ENCODE data around the gene BLOC1S1. TPM values are rescaled to one million over a fixed set of nuclear protein-coding genes. Genes with fewer than 3 reads are reported as not detected.

BLOC1S1 gene
- total RNA-seq, 1 experiment from 2014 or later: 87.3 TPM

- peaks cover 10% of the 10 kb centered on the region for H3K36me3 ChIP-seq (ENCODE audit: control insufficient read depth, insufficient read depth, low read length)
- no peak for TF ChIP-seq TCF7L2 (IDR thresholded peaks at IDR 0.05; ENCODE audit: low read depth, low read length)
- no peak for TF ChIP-seq REST (IDR thresholded peaks at IDR 0.05; ENCODE audit: insufficient read depth in 1 of 2, low read depth in 2 of 2, low read length in 1 of 2)
- TF ChIP-seq CTCF (IDR thresholded peaks at IDR 0.05): no peak
- TF ChIP-seq SIN3A (IDR thresholded peaks at IDR 0.05; ENCODE audit: borderline replicate concordance, insufficient read depth, low read depth, low read length): no peak
- TF ChIP-seq POLR2AphosphoS5 (IDR thresholded peaks at IDR 0.05; ENCODE audit: low read depth, low read length): no peak
- POLR2A ChIA-PET: interaction anchor here (0.7 kb wide), 1 partner anchor 12 kb away, joined by 3 read pairs; the partner anchor contains the start of gene BLOC1S1
- peak; percentile 29 for ATAC-seq
- CTCF ChIA-PET: no interaction called here
- H3K9me3 ChIP-seq (ENCODE audit: control insufficient read depth, insufficient read depth, low read depth, low read length): no peaks in the 10 kb centered on the region
- intact Hi-C loops (cut with micrococcal nuclease; ENCODE audit: unreplicated experiment) (loop anchor here (5.0 to 10.0 kb wide), 2 partner anchors 199 to 534 kb away; partner anchors contain the start of gene PYM1), in situ Hi-C loops (cut with HindIII; ENCODE audit: low pct_unique_long_range_greater_than_20kb, low sequenced_read_pairs) (no loop called here)
- H3K4me3 ChIP-seq (ENCODE audit: low read depth in 2 of 2, low read length in 2 of 2): peak overlapping the region; percentile 72 to 76
- no peaks in the 10 kb centered on the region for H3K27me3 ChIP-seq (ENCODE audit: control insufficient read depth, insufficient read depth, low read length)
- peaks cover 31% of the 10 kb centered on the region for H3K4me1 ChIP-seq (ENCODE audit: control insufficient read depth, insufficient read depth, low read length)
- H3K27ac ChIP-seq (ENCODE audit: low read length): peak overlapping the region; percentile 89
- DNase-seq (ENCODE audit: low read depth, low spot score): no peak
- BruUV-seq (replicated peaks): no TSS peak
These were observed 12.5 kb downstream of the BLOC1S1 start for GRCh38 chr12:55728186-55728938.

- DNase-seq (ENCODE audit: low read depth, low spot score) (peak; percentile 67), ATAC-seq (peak; percentile 88)
- BruUV-seq (replicated peaks): no TSS peak
- peaks cover 8% of the 10 kb centered on the region for H3K36me3 ChIP-seq (ENCODE audit: control insufficient read depth, insufficient read depth, low read length)
- ChIA-PET POLR2A (interaction anchor here (0.6 to 1.3 kb wide), 4 partner anchors 8 to 341 kb away, joined by 3 to 11 read pairs (median 4); partner anchors contain the start of gene BLOC1S1), CTCF (interaction anchor here (0.6 to 1.5 kb wide), 2 partner anchors 9 to 267 kb away, joined by 5 to 11 read pairs; no protein-coding TSS in a partner anchor)
- intact Hi-C loops (cut with micrococcal nuclease; ENCODE audit: unreplicated experiment) (loop anchor here (5.0 to 10.0 kb wide), 2 partner anchors 198 to 534 kb away; partner anchors contain the start of gene PYM1), in situ Hi-C loops (cut with HindIII; ENCODE audit: low pct_unique_long_range_greater_than_20kb, low sequenced_read_pairs) (no loop called here)
- peak within 1 kb of the TSS; percentile 72 to 76 for H3K4me3 ChIP-seq (ENCODE audit: low read depth in 2 of 2, low read length in 2 of 2)
- no peaks in the 10 kb centered on the region for H3K9me3 ChIP-seq (ENCODE audit: control insufficient read depth, insufficient read depth, low read depth, low read length)
- TF ChIP-seq CTCF (IDR thresholded peaks at IDR 0.05) (no peak), REST (IDR thresholded peaks at IDR 0.05; ENCODE audit: insufficient read depth in 1 of 2, low read depth in 2 of 2, low read length in 1 of 2) (no peak), TCF7L2 (IDR thresholded peaks at IDR 0.05; ENCODE audit: low read depth, low read length) (no peak), POLR2AphosphoS5 (IDR thresholded peaks at IDR 0.05; ENCODE audit: low read depth, low read length) (peak; percentile 63; the same call in 1 of the 2 replicates), SIN3A (IDR thresholded peaks at IDR 0.05; ENCODE audit: borderline replicate concordance, insufficient read depth, low read depth, low read length) (peak; percentile 87; the same call in 1 of the 2 replicates)
- peaks cover 31% of the 10 kb centered on the region for H3K4me1 ChIP-seq (ENCODE audit: control insufficient read depth, insufficient read depth, low read length)
- H3K27ac ChIP-seq (ENCODE audit: low read length): peak within 1 kb of the TSS; percentile 94
- H3K27me3 ChIP-seq (ENCODE audit: control insufficient read depth, insufficient read depth, low read length): no peaks in the 10 kb centered on the region
These were observed 13.3 kb downstream of the BLOC1S1 start, which contains the start of gene CD63 for GRCh38 chr12:55728939-55729818. Gene CD63, minus strand, starts transcription at chr12:55729009. Its CDS starts 668 bp downstream, at chr12:55728341.

All from Panc1 (cell line).